Hematopoietic multipotent progenitor cell (in vitro differentiated cells): ENCODE results near the gene MID1. TPM values are rescaled to one million over a fixed set of nuclear protein-coding genes. Genes with fewer than 3 reads are reported as not detected.
"Not testable (repeated sequence)": the region's sequence is repeated elsewhere in the genome, so short reads cannot be mapped to it uniquely, and the experiment has no call there.

Source experiments
- DNase-seq, 3 donors: peaks; one replicate each; pipeline ENCODE4 v3.0.0-alpha.2; 2011 to 2015; ENCODE audit warnings: low read depth in 2 of 3, low spot score in 2 of 3
- total RNA-seq: library from RNA; depleted of rRNA; stranded (reverse); fragments of >200 nt; gene quantifications from one replicate; pipeline ENCODE4 v1.2.3, GENCODE V29; 2012

MID1 gene
- total RNA-seq, 1 donor, result 0.54 TPM

DNA sequence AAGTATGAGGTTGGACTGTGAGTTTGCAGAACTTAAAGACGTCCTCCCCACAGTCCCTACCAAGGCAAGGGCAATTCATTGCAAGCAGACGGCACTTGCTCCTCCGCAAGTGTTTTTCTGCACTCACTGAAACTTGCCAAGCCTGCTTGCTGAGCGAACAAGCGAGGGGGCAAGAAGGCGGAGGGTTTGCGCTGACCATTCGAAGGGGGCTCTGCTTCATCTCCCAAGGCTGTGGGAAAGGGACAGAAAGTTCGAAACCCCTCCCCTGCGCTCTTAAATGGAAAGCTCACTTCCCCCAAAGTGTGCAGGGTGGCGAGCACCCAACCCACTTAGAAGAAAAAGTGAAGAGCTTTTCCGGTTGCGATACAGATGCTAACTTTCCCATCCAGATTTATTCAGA, 1.4 kb downstream of the MID1 start:
- DNase-seq, result no peak

DNA sequence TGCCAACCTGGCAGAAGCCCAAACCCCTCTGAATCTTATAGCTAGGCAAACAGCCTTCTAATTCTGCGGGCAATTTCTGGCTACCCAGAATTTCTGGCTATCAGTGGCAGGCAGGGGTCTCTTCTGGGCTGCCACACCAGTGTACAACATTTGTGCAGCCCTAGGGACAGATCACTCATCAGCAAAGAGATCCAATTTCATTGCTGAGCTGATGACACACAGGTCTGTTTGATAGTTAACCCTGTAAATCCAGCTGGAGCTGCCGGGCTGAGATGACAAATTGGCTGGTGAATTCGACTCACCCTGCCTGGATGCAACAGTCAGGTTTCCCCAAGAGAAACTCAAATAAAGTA, 2.4 kb downstream of the MID1 start:
- DNase-seq, result no peak

DNA sequence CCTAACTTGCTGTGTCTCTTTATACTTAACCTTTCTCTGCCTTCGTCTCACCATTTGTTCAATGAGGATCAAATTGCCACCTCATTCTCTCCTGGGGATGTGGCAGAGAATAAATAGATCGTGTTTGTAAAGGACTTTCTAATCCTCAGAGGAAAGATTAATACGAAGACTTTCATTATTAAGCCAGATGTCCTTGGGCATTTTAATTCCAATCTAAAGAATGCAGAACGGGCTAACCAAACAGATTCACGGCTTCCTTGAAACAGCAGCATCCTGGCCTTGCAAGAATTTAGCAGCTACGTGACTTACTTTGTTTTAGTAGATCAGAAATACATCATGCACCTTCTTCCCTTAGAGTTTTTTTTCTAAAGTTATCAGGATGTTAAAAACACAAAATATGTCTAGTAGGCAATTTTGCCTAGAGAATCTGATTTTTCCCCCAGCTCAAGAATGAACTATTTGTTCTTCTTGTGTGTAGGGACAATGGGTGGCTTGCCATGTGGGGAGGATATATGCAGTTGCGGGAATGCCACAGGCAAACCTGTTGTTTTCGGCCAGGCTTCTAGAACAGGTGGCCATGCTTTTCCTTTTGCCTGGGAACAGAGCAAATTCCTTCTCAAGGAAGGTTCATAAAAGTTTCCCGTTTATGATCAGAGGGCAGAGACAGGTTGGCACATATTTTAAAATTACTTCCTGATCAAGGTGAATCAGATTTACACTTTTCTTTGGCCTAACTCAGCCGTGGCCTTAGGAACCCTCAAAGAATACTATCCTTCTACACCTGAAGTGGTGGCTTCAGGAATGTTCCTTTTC, 3.0 kb downstream of the MID1 start:
- no peak for DNase-seq

DNA sequence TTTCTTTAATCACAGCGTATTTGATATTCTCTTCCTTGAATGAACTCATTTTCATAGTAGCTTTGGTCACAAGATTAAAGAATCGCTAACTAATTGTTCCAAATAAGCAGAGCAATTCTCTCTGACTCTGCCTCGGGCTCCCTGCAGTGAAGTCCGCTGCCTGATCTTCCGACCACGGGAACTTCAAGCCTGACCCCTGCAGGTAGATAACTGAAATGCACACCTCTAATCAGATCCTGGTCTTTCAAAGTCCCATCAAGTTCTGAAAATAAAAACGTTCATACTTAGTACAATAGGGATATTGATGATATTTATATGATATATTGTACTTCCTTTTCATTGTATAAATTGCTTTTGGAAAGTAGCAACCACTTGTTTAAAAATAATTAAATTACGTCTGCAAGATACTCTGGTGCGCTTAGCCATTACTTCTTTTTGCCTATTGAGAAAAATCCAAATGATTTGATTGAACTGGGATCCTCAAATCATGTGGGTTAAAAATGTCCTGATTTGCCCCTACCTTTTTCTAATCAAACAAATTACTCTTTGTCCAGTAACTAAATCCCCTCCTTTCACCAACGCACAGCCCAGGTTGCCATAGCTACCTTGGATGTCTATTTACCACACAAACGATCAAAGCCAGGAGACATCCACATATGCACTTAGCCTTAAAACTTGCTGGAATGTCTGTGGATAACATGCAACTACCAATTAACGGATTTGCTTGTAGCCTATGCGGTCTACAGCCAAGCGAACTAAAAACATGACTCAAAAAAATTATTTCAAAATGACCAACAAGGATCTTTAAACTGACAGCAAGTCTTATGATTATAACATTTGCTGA, 4.2 kb downstream of the MID1 start:
- DNase-seq, result peak in 2 of 3 donors; percentile 24 to 50

DNA sequence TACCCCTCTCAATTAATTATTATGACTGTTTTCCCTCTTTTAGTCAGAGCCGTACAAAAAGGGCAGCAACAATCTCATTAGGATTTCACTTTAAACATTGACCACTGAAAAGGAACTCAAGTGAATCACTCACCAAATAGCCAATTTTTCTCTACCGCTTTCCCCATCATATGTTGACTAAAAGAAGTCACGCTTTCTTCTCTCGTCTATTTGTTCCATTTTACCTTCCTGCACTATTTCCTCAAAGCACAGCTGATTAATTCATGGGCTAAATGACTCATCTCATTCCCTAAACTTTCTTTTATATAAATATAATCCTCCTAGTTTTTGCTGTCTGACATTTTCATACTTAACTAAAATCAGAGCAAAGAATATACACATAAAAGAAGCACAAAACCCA, 8.2 kb downstream of the MID1 start:
- no peak for DNase-seq

DNA sequence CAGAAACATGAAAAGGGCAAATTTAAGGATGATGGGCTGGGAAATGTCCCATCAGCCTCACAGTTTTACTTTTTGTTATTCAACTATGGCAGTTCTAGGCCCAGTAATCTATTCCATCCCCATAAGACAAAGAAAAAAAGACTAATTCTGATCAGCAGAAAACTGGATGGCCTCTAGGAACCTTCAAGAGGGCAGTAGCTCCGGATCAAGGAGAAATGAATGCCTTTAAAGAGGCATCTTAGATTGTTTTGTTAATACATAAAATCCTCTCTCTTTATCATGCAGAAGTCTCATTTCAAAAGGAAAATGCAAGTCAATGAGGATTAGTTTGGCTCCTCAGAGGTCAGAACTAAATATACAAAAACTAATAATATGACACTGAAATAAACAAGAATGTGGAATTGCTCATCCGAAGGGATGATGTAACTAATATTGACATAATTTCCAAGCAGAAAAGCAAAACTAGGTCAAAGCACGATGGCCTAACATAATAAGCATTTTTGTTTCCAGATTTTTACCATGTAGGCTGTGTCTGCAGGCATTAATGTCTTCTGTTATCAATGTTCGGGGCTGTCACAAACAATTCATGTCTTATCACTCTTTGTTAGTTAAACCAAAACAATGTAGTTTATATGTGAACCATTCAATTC, 8.8 kb downstream of the MID1 start:
- no peak for DNase-seq

DNA sequence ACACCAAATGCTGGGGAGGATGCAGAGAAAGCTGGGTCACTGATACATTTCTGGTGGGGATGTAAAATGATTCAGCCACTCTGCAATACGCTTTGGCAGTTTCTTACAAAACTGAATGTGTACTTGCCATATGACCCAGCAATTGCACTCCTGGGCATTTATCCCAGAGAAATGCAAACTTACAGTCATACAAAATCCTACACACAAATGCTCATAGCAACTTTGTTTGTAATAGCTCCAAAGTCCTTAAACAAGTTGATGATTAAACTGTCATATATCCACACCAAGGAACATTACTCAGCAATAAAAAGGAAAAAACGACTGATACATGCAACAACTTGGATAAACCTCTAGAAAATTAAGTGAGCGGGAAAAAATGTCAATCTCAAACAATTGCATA, 12.3 kb downstream of the MID1 start:
- DNase-seq, result no peak

DNA sequence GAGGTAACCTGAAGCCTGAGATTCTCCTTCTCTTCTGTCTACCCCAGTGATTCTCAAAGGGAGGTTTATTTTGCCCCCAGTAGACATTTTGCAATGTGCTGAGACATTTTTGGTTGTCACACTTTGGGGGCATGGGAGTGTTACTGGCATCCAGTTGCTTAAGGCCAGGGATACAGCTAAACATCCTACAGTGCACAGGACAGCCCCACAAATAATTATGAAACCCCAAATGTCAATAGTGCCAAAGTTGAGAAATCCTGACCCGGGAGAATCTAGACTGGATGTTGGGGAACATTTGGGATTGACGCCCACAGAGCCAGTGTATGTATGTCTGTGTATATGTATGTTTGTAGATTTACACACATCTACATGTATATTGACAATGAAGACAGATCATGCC, 13.2 kb downstream of the MID1 start:
- no peak for DNase-seq

DNA sequence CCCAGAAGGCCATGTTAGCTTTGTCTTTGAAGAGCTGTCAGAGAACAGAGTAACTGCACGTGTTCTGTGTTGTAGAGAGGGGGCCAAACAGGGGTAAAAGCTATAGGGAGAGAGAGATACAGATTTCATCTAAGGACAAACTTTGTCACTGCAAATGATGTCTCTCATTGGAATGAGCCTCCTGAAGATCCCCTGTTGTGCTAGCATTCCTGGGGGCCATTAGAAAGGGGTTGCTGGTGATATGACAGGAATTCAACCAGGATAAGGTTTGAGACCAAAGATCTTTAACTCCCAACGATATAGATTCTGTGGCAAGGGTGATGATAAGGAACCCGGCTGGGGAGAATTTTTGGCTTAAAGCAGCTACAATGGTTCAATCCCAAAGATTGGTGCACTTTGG, 16.8 kb downstream of the MID1 start:
- no peak for DNase-seq

DNA sequence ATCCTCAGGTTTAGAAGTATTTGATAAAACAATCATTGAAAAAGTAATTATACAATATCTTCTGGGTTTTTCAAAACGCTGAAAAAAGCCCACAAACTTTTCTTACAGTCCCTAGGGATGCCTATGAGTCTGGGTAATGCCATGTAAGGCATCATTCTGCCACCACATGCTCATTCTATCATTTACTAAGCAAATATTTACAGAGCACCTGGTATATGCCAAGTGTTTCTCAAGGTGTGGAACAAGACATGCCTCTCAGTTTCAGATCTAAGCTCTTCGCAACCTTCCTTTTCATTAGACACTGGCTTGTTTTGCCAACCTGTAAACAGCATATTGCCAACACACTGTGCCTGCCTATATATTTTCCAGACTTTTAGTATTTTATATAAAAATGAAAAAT, 17.7 kb downstream of the MID1 start:
- no peak for DNase-seq

DNA sequence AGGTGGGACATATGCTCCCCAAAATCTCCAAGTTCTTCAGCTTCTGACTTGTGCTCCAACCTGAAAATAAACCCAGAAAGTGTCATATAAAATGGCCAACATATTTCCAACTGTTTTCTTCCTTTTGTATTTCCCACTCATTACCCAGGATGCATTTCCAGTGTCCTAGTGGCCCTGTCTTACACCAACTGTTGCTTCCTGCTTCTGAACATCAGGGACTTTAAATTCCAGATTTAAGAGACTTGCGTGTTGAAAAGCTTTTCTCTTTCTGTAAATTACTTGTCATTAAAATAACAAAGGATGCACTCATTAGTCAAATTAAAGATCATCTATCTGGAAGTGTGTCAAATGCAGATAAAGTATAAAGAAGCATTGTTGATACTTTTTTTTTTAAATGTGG, 19.9 kb downstream of the MID1 start:
- no peak for DNase-seq

DNA sequence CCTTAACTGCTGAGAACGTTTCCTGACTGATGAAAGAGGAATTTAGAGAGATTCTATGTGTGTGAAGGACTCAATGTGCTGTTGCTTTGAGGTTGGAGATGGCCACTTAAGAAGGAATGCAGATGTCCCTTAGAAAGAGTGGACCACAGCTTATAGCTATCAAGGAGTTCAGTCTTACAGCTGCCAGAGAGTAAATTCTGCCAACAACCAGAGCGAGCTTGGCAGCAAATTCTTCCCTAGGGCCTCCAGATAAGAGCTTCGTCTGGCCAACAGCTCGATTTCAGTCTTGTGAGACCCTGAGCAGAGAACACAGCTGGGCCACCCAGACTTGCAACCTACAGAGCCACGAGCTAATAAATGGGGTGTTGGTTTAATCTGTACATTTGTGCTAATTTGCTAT, 21.8 kb downstream of the MID1 start:
- DNase-seq, result no peak

DNA sequence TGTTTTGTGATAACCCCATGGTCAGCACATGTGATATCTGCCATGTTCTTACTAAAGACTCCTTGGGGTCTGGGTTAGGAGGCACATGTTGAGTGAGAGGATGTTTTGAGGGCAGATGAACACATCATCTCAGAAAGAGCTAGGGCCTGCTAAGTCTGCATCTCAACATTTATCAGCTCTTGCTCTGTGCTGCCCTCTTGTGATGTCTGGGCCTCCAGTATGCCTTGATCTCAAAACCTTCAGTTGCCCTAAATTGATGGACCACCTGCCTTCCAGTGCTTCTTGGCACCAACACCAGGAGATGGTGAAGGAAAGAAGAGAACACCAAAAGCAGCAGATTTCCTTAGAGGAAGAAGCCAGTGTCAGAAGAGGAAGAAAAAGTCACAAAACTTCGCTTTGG, 22.5 kb downstream of the MID1 start:
- DNase-seq, result peak in 1 of 3 donors; percentile 59

DNA sequence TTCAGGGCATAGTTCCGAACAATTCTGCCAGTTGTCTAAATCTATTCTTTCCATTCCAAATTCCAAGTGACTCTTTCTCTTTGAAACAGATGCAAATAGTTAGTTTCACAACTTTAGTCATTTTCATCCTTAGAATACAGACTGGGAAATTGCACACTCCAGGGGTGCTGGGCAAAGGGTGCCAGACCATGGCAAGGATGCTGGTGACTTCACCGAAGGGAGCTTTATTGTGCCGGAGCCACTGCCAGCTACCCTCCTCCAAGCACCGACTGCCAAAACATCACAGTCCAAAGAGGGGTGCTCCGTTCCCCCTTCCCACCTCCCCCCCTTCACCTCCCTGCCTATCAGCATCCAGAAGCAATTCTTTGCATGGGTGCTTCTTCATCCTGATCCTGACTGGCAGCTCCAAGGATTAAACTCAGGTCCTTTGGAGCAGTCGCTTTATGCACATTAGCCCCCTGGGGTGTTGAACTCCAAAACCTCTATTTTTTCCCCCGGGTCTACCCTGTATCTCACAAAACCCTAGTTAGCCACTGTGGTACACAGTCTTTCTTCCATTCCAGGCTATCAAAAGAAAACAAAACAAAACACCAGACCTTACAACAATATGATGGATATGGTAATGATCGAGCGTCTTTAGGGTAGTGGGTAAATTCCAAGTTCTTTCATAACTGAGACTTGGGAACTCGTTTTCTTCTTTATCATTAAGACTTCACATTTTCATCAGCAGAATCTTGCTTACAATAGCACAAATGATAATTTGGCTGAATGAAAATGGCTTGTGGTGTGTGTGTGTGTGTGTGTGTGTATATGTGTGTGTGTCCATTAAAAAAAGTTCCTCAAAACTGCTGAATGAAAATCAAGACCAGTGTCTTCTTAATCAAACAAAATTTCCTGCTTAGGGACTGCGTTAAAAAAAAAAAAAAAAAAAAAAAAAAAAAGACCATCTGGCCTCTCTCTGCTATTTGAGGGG, 28.7 kb downstream of the MID1 start:
- DNase-seq, result no peak

DNA sequence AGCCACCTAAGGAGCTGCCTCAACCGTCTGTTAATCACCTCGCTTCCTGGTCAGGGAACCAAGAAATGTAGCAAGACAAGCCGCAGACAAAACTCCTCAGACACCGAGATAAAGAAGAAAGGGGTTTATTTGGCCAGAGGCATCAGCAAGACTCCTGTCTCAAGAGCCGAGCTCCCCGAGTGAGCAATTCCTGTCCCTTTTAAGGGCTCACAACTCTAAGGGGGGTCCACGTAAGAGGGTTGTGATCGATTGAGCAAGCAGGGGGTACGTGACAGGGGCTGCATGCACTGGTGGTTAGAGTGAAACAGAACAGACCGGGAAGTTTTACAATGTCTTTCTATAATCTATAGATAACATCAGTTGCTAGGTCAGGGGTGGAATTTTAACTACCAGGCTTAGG, 30.6 kb downstream of the MID1 start:
- DNase-seq, result not testable (repeated sequence)

DNA sequence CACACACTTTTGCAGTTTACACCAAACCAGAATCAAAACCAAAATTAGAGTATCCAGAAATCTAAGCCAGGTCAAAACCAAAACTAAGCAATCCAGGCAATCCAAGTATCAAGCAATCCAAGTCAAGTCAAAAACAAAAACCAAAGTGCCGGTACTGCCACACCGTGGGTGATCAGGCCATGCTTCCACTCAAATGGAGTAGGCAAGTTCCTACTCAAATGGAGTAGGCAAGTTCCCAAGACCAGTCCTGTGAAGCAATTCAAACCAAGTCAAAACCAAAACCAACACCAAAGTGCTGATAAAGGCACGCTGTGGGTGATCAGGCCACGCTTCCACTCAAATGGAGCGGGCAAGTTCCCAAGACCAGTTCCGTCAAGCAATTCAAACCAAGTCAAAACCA, 31.3 kb downstream of the MID1 start:
- DNase-seq, result no peak

DNA sequence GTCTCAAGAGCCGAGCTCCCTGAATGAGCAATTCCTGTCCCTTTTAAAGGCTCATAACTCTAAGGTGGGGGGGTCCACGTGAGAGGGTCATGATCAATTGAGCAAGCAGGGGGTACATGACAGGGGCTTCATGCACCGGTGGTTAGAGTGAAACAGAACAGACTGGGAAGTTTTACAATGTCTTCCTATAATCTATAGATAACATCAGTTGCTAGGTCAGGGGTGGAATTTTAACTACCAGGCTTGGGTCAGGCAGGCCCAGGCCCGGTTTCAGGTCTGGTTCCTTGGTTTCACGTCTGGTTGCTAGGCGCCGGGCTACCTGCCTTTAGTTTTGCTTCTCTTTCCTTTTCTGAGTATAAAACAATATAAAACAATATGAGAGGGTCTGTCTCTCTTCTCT, 35.5 kb downstream of the MID1 start:
- not testable (repeated sequence) for DNase-seq

DNA sequence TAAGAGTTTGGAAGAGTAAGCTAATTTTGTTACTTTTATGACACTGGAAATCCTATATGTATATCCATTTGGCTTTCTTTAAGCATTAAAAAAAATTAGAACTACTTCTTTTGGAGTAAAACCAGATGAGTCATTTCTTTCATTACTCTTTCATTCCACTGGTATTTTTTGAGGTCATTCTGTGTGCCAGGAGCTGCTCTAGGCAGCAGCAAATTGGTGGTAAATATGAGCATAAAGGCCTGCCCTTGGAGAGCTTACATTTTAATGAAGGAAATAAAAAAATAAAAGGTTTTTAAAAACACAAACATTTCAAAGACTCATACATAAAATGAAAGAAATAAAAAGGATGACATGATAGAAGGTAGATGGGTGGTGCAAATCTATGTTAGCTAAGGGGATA, 37.4 kb downstream of the MID1 start:
- DNase-seq, result no peak

DNA sequence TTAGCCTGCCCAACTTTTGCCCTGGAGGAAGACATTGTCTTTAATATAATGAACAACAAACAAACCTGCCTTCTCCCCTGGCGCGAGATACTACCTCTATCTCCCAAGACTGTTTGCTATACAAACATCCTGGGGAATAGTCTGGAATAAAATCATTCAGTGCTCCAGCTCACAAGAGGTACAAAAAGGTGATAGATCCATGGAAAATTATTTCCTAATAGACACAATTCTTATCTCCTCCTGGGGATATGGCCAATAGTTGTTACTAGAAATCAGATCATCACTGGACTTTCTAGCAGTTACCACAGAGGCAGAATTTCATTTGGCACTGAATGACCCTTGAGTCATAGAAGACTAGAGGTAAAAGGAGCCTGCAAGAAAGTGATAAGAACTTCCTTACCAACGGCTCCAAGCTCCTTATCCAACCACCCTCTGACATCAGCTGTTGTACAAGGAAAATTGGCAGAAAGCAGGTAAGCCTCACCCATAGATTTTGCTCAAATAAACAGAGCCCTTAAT, 38.1 kb downstream of the MID1 start:
- DNase-seq, result no peak
